Spleen (tissue), 11 donors: Measurements from ENCODE around the gene VTI1A. TPM values are rescaled to one million over a fixed set of nuclear protein-coding genes. Genes with fewer than 3 reads are reported as not detected.

ENCODE experiments used
- DNase-seq: peaks from one replicate; pipeline ENCODE4 v3.0.0-alpha.2; 2020
- H3K27ac ChIP-seq, 8 donors: fragments of 200-600 bp; sonication (generic) in 7 of 8; 1 replicate in 4 of 8; 2 replicates in 4 of 8; pipeline versions ENCODE4 v1.5.0 to v1.8.0; 2016 to 2021; ENCODE audit warnings: inconsistent platforms in 4 of 8, mild to moderate bottlenecking in 4 of 8, moderate library complexity in 1 of 8
- H3K27me3 ChIP-seq, 7 donors: fragments of 200-600 bp; sonication (generic) in 6 of 7; replicated peaks in 1 of 7; 1 replicate in 4 of 7; 2 replicates in 3 of 7; pipeline versions ENCODE4 v1.5.0 to v1.8.0; 2016 to 2021; ENCODE audit warnings: inconsistent platforms in 3 of 7, mild to moderate bottlenecking in 1 of 7
- H3K36me3 ChIP-seq, 6 donors: fragments of 200-600 bp; sonication (generic) in 5 of 6; 1 replicate in 4 of 6; 2 replicates in 2 of 6; pipeline versions ENCODE4 v1.5.0 to v1.8.0; 2016 to 2021; ENCODE audit warnings: inconsistent platforms in 2 of 6
- H3K4me1 ChIP-seq, 6 donors: fragments of 200-600 bp; sonication (generic) in 5 of 6; 1 replicate in 3 of 6; 2 replicates in 3 of 6; pipeline versions ENCODE4 v1.5.0 to v1.8.0; 2016 to 2021; ENCODE audit warnings: inconsistent platforms in 3 of 6
- H3K4me3 ChIP-seq, 8 donors: fragments of 200-600 bp; sonication (generic) in 7 of 8; 1 replicate in 4 of 8; 2 replicates in 4 of 8; pipeline versions ENCODE4 v1.5.0 to v1.8.0; 2016 to 2021; ENCODE audit warnings: inconsistent platforms in 4 of 8, mild to moderate bottlenecking in 4 of 8, moderate library complexity in 2 of 8
- H3K9me3 ChIP-seq, 8 donors: fragments of 200-600 bp; sonication (generic) in 7 of 8; 1 replicate in 4 of 8; 2 replicates in 4 of 8; pipeline versions ENCODE4 v1.5.0 to v1.8.0; 2016 to 2021; ENCODE audit warnings: inconsistent platforms in 4 of 8
- POLR2A ChIP-seq, 3 donors: fragments of 450-650 bp; IDR thresholded peaks; one replicate each; pipeline ENCODE4 v1.5.1; 2017; ENCODE audit warnings: antibody characterized with exemption in 3 of 3, mild to moderate bottlenecking in 1 of 3
- POLR2AphosphoS5 ChIP-seq, 3 donors: sonication (generic); formaldehyde crosslinking; IDR thresholded peaks; one replicate each; pipeline ENCODE4 v1.5.1; 2017; ENCODE audit warnings: antibody characterized with exemption in 3 of 3
- WGBS, 5 donors: extraction: QIAGEN DNeasy Blood & Tissue Kit in 3 of 5; methylation state at CpG; one replicate each; pipeline versions ENCODE4 v1.1.5 to v1.1.7; 2013 to 2018; 5-methylcytosine and 5-hydroxymethylcytosine counted together
- intact Hi-C: fragments of 100-400 bp; cut with DNase I; formaldehyde crosslinking; loops from one replicate; pipeline ENCODE4 v1.15.0; 2023; ENCODE audit warnings: low total_unique reads
- polyA plus RNA-seq, 3 donors: library from polyadenylated mRNA; stranded (reverse); fragments of 200-250 nt; gene quantifications; one replicate each; pipeline ENCODE4 v1.2.1, GENCODE V29; 2013
- total RNA-seq, 7 donors: library from RNA; depleted of rRNA in 3 of 7; stranded (reverse); fragments of >200 nt in 3 of 7; fragmentation: NEBNext Ultra II Directional in 4 of 7; extraction: Animal tissue kit (Norgen Biotek cat#: 25700) in 4 of 7; gene quantifications; one replicate each; pipeline versions ENCODE4 v1.1.0 to v1.2.1, GENCODE V29; 2016 to 2021
- TF ChIP-seq, protein P1 (sequence below), 11 experiments: fragments of 200-600 bp in 7 of 11; fragments of 450-650 bp in 4 of 11; sonication (generic) in 4 of 11; IDR thresholded peaks in 8 of 11; conservative IDR thresholded peaks in 3 of 11; 1 replicate in 7 of 11; 2 replicates in 4 of 11; pipeline versions ENCODE4 v1.4.0 to v1.8.0; 2016 to 2021; ENCODE audit warnings: antibody characterized with exemption in 11 of 11, inconsistent platforms in 4 of 11, mild to moderate bottlenecking in 1 of 11
- donor health status: healthy with polysubstance abuse.
- donor health status: DM: no; HTN: no; CAD: no; lungs with moderate emphysema.
- donor health status: DM: no; HTN: no; CAD: no.
- donor health status: Bipolar disorder and iron deficiency.
- donor health status: healthy.
- donor health status: DM: no; HTN: no; CAD: no.
- donor health status: DM: yes; HTN: yes; CAD: no.

VTI1A gene
- total and polyA plus RNA-seq, 10 donors, result 7.8 to 129 (median 56.2) TPM

DNA sequence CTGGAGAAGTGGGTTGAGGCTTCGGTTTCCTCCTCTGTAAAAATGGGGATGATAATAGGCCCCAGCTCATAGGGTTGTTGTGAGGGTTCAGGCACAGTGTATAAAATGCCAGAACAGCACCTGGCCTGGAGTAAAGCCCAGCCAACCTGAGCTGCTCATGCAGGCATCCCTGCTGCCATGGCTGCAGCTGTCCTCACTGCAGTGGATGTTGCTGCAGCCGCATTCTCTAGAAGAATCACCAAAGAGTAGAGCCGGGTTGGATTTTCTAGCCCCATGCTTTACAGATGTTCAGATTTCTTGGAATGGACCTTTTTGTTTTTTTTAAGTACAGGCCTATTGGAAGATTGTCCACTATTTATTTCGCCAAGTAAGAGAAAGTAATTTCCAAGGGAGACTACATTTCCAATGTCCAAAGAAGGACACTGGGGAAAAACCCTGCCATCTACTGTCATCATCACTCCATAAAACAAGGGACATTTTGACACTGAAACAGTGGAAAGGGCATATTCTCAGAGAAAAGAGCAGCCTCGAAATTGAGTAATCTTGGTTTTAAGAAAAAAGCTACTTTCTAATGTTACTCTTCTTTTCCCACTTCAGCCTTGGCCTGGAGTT lies 355.5 kb downstream of the VTI1A start:
- intact Hi-C loops, result no loop called here
- no peak overlapping the region for H3K27ac ChIP-seq
- no peak overlapping the region for H3K4me3 ChIP-seq
- TF ChIP-seq POLR2AphosphoS5 (IDR thresholded peaks at IDR 0.05), result no peak
- TF ChIP-seq POLR2A (IDR thresholded peaks at IDR 0.05), result no peak
- TF ChIP-seq, protein P1, sequence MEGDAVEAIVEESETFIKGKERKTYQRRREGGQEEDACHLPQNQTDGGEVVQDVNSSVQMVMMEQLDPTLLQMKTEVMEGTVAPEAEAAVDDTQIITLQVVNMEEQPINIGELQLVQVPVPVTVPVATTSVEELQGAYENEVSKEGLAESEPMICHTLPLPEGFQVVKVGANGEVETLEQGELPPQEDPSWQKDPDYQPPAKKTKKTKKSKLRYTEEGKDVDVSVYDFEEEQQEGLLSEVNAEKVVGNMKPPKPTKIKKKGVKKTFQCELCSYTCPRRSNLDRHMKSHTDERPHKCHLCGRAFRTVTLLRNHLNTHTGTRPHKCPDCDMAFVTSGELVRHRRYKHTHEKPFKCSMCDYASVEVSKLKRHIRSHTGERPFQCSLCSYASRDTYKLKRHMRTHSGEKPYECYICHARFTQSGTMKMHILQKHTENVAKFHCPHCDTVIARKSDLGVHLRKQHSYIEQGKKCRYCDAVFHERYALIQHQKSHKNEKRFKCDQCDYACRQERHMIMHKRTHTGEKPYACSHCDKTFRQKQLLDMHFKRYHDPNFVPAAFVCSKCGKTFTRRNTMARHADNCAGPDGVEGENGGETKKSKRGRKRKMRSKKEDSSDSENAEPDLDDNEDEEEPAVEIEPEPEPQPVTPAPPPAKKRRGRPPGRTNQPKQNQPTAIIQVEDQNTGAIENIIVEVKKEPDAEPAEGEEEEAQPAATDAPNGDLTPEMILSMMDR (IDR thresholded peaks at IDR 0.05 in 8 of 11, conservative IDR thresholded peaks at IDR 0.05 in 3 of 11), result no peak
- WGBS, 5 donors, result 81 to 92% (median 89%) methylated on average over 5 of the region's 5 CpGs
- H3K27me3 ChIP-seq, result no peaks in the 10 kb centered on the region
- no peak for DNase-seq
- H3K36me3 ChIP-seq, result peaks cover 0 to 20% (median 0%) of the 10 kb centered on the region in 6 donors
- no peaks in the 10 kb centered on the region for H3K9me3 ChIP-seq
- H3K4me1 ChIP-seq, result no peaks in the 10 kb centered on the region

- 91 to 96% (median 94%) methylated on average over 4 to 5 of the region's 5 CpGs for WGBS, 5 donors
- TF ChIP-seq POLR2AphosphoS5 (IDR thresholded peaks at IDR 0.05) (no peak), POLR2A (IDR thresholded peaks at IDR 0.05) (no peak)
- TF ChIP-seq, protein P1 (IDR thresholded peaks at IDR 0.05 in 8 of 11, conservative IDR thresholded peaks at IDR 0.05 in 3 of 11), result no peak
- Histone ChIP-seq H3K9me3 (no peaks in the 10 kb centered on the region), H3K27me3 (no peaks in the 10 kb centered on the region), H3K4me1 (no peaks in the 10 kb centered on the region), H3K27ac (no peak overlapping the region), H3K4me3 (no peak overlapping the region), H3K36me3 (peaks cover 0 to 24% (median 0%) of the 10 kb centered on the region in 6 donors)
- DNase-seq, result no peak
- intact Hi-C loops, result no loop called here
Observed at GRCh38 chr10:112803961-112804401, 357.0 kb downstream of the VTI1A start.

GRCh38 chr10:112805254-112805590 lies 358.2 kb downstream of the VTI1A start:
- no peak for DNase-seq
- intact Hi-C loops, result no loop called here
- Histone ChIP-seq H3K4me3 (no peak overlapping the region), H3K27me3 (no peaks in the 10 kb centered on the region), H3K36me3 (peaks cover 0 to 26% (median 0%) of the 10 kb centered on the region in 6 donors), H3K4me1 (no peaks in the 10 kb centered on the region), H3K9me3 (no peaks in the 10 kb centered on the region), H3K27ac (no peak overlapping the region)
- WGBS, 5 donors, result 93 to 99% (median 96%) methylated on average over 4 of the region's 4 CpGs
- TF ChIP-seq POLR2AphosphoS5 (IDR thresholded peaks at IDR 0.05) (no peak), POLR2A (IDR thresholded peaks at IDR 0.05) (no peak)
- TF ChIP-seq, protein P1 (IDR thresholded peaks at IDR 0.05 in 8 of 11, conservative IDR thresholded peaks at IDR 0.05 in 3 of 11), result no peak

GRCh38 chr10:112805701-112806100 lies 358.7 kb downstream of the VTI1A start:
- WGBS, 5 donors, result 93 to 97% (median 94%) methylated on average over 6 of the region's 6 CpGs
- Histone ChIP-seq H3K27ac (no peak overlapping the region), H3K36me3 (peaks cover 0 to 30% (median 0%) of the 10 kb centered on the region in 6 donors), H3K4me3 (no peak overlapping the region), H3K4me1 (no peaks in the 10 kb centered on the region), H3K27me3 (no peaks in the 10 kb centered on the region), H3K9me3 (no peaks in the 10 kb centered on the region)
- TF ChIP-seq, protein P1 (IDR thresholded peaks at IDR 0.05 in 8 of 11, conservative IDR thresholded peaks at IDR 0.05 in 3 of 11), result no peak
- no peak for TF ChIP-seq POLR2AphosphoS5 (IDR thresholded peaks at IDR 0.05)
- TF ChIP-seq POLR2A (IDR thresholded peaks at IDR 0.05), result no peak
- DNase-seq, result no peak
- intact Hi-C loops, result no loop called here
